Suprapubic skin (tissue), 4 donors: ENCODE data around the gene KEL.

Experiments used
- CTCF ChIP-seq, 2 donors: fragments of 200-600 bp in 1 of 2; fragments of 450-650 bp in 1 of 2; sonication (generic) in 1 of 2; IDR thresholded peaks; one replicate each; pipeline ENCODE4 v1.5.1; 2016 to 2019; ENCODE audit warnings: antibody characterized with exemption in 2 of 2, mild to moderate bottlenecking in 1 of 2, moderate library complexity in 1 of 2
- EP300 ChIP-seq: sonication (generic); formaldehyde crosslinking; IDR thresholded peaks from one replicate; pipeline ENCODE4 v1.6.1; 2017; ENCODE audit warnings: antibody characterized with exemption
- POLR2A ChIP-seq, 2 donors: fragments of 450-650 bp; IDR thresholded peaks; one replicate each; pipeline ENCODE4 v1.6.1; 2017; ENCODE audit warnings: antibody characterized with exemption in 2 of 2, mild to moderate bottlenecking in 2 of 2, moderate library complexity in 2 of 2
- POLR2AphosphoS5 ChIP-seq, 3 donors: sonication (generic); formaldehyde crosslinking; IDR thresholded peaks; one replicate each; pipeline ENCODE4 v1.6.1; 2017; ENCODE audit warnings: antibody characterized with exemption in 3 of 3

GRCh38 chr7:142894985-142895593, 67.1 kb downstream of the KEL start:
- no peak for TF ChIP-seq CTCF (IDR thresholded peaks at IDR 0.05)
- TF ChIP-seq POLR2AphosphoS5 (IDR thresholded peaks at IDR 0.05) = no peak
- no peak for TF ChIP-seq EP300
- TF ChIP-seq POLR2A (IDR thresholded peaks at IDR 0.05) = no peak
